CD8-positive, alpha-beta memory T cell (primary cell): ENCODE measurements around the gene AGPAT3. TPM values are rescaled to one million over a fixed set of nuclear protein-coding genes. Genes with fewer than 3 reads are reported as not detected.

Source experiments
- CTCF ChIA-PET: fragments of 350-600 bp; sonication (Branson Sonifier 250); formaldehyde crosslinking; loops from one replicate; lab custom pipeline; 2021; ENCODE audit warnings: antibody characterized with exemption; lab: Charles Lee
- POLR2A ChIA-PET: fragments of 350-600 bp; sonication (Branson Sonifier 250); formaldehyde crosslinking; loops from one replicate; lab custom pipeline; 2021; ENCODE audit warnings: antibody characterized with exemption; lab: Charles Lee
- DNase-seq, 5 donors: peaks; one replicate each; pipeline versions ENCODE4 v3.0.0 to v3.0.0-alpha.2; 2020 to 2022; ENCODE audit warnings: mixed read lengths in 1 of 5
- H3K27ac ChIP-seq: one replicate; pipeline ENCODE4 v1.7.0; 2013; ENCODE audit warnings: low read depth, mild to moderate bottlenecking, low read length, moderate library complexity
- H3K27me3 ChIP-seq: 2 replicates; pipeline ENCODE4 v1.7.0; 2013; ENCODE audit warnings: low read length, mild to moderate bottlenecking; ENCODE audit not compliant: insufficient read depth, poor library complexity, severe bottlenecking
- H3K36me3 ChIP-seq: 2 replicates; pipeline ENCODE4 v1.7.0; 2013; ENCODE audit warnings: mild to moderate bottlenecking, low read length, moderate library complexity; ENCODE audit not compliant: insufficient read depth
- H3K4me1 ChIP-seq: 2 replicates; pipeline ENCODE4 v1.7.0; 2013; ENCODE audit warnings: mild to moderate bottlenecking, low read length, moderate library complexity; ENCODE audit not compliant: insufficient read depth
- H3K4me3 ChIP-seq: 2 replicates; pipeline ENCODE4 v1.7.0; 2013; ENCODE audit warnings: mild to moderate bottlenecking, low read length
- H3K9me3 ChIP-seq: 2 replicates; pipeline ENCODE4 v1.7.0; 2013; ENCODE audit warnings: mild to moderate bottlenecking, low read length
- H3K27ac Mint-ChIP-seq, 8 donors: one replicate each; pipeline ENCODE4 v1.8.0; 2020 to 2021; ENCODE audit warnings: mixed read lengths in 8 of 8, mild to moderate bottlenecking in 6 of 8, inconsistent platforms in 3 of 8, moderate library complexity in 3 of 8
- H3K27me3 Mint-ChIP-seq, 2 donors: one replicate each; pipeline ENCODE4 v1.8.0; 2020 to 2021; ENCODE audit warnings: mixed read lengths in 2 of 2, mild to moderate bottlenecking in 1 of 2, moderate library complexity in 1 of 2
- H3K36me3 Mint-ChIP-seq, 3 donors: one replicate each; pipeline ENCODE4 v1.8.0; 2020 to 2021; ENCODE audit warnings: mixed read lengths in 3 of 3, inconsistent platforms in 1 of 3, mild to moderate bottlenecking in 1 of 3
- H3K4me1 Mint-ChIP-seq, 3 donors: one replicate each; pipeline ENCODE4 v1.8.0; 2020 to 2021; ENCODE audit warnings: mixed read lengths in 3 of 3, inconsistent platforms in 1 of 3, mild to moderate bottlenecking in 1 of 3
- H3K4me3 Mint-ChIP-seq, 7 donors: one replicate each; pipeline ENCODE4 v1.8.0; 2020 to 2021; ENCODE audit warnings: mixed read lengths in 7 of 7, mild to moderate bottlenecking in 6 of 7, moderate library complexity in 4 of 7, inconsistent platforms in 2 of 7
- H3K9me3 Mint-ChIP-seq, 5 donors: one replicate each; pipeline ENCODE4 v1.8.0; 2020 to 2022; ENCODE audit warnings: mixed read lengths in 5 of 5, mild to moderate bottlenecking in 3 of 5, moderate library complexity in 2 of 5, inconsistent platforms in 1 of 5
- polyA plus RNA-seq: library from polyadenylated mRNA; unstranded; fragments of 300-500 nt; fragmentation: Illumina TruSeq; gene quantifications from one replicate; pipeline ENCODE4 v1.2.3, GENCODE V29; 2021
- total RNA-seq, 2 experiments: library from RNA; stranded (reverse); gene quantifications; one replicate each; pipeline ENCODE4 v1.2.3, GENCODE V29; 2021

AGPAT3 gene
- total and polyA plus RNA-seq, 3 experiments from 2014 or later = 15.9 to 69.3 (median 66.5) TPM

DNA sequence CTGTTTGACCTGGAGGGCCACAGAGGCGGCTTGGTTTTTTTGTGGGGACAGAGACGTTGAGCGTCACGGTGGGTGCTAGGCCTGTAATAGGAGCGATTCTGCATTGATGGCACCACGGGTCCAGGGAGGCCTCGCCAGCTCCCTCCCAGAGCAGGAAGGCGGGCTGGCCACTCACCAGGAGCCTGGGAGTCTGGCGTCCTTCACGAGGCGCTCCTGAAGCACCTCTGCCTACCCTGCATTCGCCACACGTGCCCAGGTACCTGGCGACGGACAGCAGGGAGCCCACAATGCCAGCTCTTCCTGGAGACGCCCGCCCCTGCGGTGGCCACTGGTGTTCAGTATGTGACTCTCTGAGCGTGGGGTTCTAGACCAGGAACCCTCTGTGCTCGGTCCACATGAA, 77.2 kb downstream of the AGPAT3 start:
- no peaks in the 10 kb centered on the region for H3K9me3 ChIP-seq
- no peak overlapping the region for H3K4me3 ChIP-seq
- Mint-ChIP-seq H3K4me3 (no peak overlapping the region), H3K4me1 (peaks cover 12 to 29% (median 20%) of the 10 kb centered on the region in 3 donors), H3K36me3 (peaks cover 0 to 31% (median 2%) of the 10 kb centered on the region in 3 donors), H3K9me3 (no peaks in the 10 kb centered on the region), H3K27ac (no peak overlapping the region), H3K27me3 (no peaks in the 10 kb centered on the region)
- no peak overlapping the region for H3K27ac ChIP-seq
- ChIA-PET POLR2A (no interaction called here), CTCF (no interaction called here)
- peaks cover 14% of the 10 kb centered on the region for H3K4me1 ChIP-seq
- no peak for DNase-seq
- no peaks in the 10 kb centered on the region for H3K36me3 ChIP-seq
- no peaks in the 10 kb centered on the region for H3K27me3 ChIP-seq

DNA sequence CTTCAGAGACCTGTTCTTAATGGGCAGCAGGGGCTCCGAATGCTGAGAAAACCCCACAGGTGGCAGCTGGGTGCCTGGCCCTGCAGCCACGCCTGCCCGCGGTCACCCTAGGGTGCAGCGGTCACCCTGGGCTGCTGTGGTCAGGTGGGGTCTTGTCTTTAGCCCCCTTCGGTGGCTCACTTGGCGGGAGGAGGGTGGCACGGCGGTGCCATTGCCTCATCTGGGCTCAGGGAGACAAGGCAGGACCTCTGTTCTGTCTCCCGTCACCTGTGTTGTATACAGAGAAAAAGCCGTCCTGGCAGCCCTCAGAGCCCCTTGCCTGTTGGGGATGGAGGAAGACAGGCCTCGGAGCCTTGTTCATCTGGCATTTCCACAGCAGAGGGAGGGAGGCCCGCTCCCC, 77.6 kb downstream of the AGPAT3 start:
- H3K27me3 Mint-ChIP-seq = no peaks in the 10 kb centered on the region
- H3K27ac Mint-ChIP-seq = no peak overlapping the region
- POLR2A ChIA-PET = no interaction called here
- CTCF ChIA-PET = no interaction called here
- peaks cover 12 to 25% (median 18%) of the 10 kb centered on the region in 3 donors for H3K4me1 Mint-ChIP-seq
- no peak for DNase-seq
- Histone ChIP-seq H3K27ac (no peak overlapping the region), H3K27me3 (no peaks in the 10 kb centered on the region), H3K36me3 (no peaks in the 10 kb centered on the region), H3K4me1 (peaks cover 13% of the 10 kb centered on the region), H3K9me3 (no peaks in the 10 kb centered on the region), H3K4me3 (no peak overlapping the region)
- no peaks in the 10 kb centered on the region for H3K9me3 Mint-ChIP-seq
- no peak overlapping the region for H3K4me3 Mint-ChIP-seq
- peaks cover 0 to 33% (median 2%) of the 10 kb centered on the region in 3 donors for H3K36me3 Mint-ChIP-seq

DNA sequence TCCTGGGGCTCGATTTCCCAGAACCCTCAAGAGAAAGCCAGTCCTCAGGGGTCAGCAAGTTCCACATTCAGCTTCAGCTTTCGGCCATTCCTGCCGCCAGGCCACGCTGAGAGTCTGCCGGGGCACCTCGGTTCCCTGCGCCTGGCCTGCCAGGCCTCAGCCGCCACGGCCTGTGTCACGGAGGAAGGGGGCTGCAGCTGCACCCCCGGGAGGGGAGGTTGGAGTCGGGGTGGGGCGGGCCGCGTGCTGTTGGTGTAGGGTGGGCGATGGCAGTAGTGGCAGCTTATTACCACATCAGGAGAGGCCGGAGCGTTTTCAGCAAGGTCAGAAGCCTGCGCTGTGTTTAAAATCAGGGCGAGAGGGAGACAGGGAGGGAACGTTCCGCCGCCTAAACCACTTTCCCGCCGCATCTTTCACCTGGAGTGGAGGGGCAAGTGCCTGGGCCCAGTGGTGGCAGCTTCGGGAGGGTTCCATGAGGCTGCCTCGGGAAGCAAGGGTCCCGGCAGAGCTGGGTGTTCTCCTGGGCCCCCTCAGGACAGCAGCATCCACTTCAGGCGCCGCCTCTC, 78.6 kb downstream of the AGPAT3 start:
- CTCF ChIA-PET = no interaction called here
- H3K9me3 Mint-ChIP-seq = peaks cover 0 to 2% (median 0%) of the 10 kb centered on the region in 5 donors
- Histone ChIP-seq H3K27ac (no peak overlapping the region), H3K9me3 (no peaks in the 10 kb centered on the region), H3K4me3 (no peak overlapping the region), H3K4me1 (peaks cover 3% of the 10 kb centered on the region), H3K36me3 (no peaks in the 10 kb centered on the region), H3K27me3 (no peaks in the 10 kb centered on the region)
- no peak overlapping the region for H3K4me3 Mint-ChIP-seq
- POLR2A ChIA-PET = no interaction called here
- H3K36me3 Mint-ChIP-seq = peaks cover 4 to 41% (median 5%) of the 10 kb centered on the region in 3 donors
- no peaks in the 10 kb centered on the region for H3K27me3 Mint-ChIP-seq
- no peak overlapping the region for H3K27ac Mint-ChIP-seq
- H3K4me1 Mint-ChIP-seq = peaks cover 9 to 19% (median 10%) of the 10 kb centered on the region in 3 donors
- DNase-seq = no peak

DNA sequence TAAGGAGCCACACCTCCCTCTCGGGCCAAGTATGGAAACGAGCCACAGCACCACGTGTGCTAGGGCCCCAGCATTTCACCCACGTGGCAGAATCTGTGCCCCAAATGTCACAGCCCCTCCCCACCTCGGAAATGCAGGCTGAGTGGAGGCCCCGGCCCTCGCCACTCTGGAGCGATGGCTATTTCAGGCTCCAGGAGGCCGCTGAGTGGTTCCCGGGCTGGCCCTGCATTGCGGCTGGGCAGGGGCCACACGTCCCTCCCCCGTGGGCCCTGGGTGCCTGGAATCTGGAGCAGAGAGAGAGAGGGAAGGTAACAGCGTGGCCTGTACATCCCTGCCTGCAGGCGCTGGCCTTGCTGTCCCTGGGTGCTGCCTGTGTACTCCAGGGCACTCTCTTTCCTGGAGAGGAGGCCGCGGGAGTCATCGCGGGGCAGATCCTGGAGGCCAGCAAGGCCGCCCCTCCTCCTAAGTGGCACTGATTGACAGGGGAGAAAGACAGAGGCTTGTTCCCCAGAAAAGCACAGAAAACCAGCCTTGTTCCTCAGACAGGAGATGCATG, 79.1 kb downstream of the AGPAT3 start:
- H3K4me3 ChIP-seq = no peak overlapping the region
- Mint-ChIP-seq H3K4me3 (no peak overlapping the region), H3K27me3 (no peaks in the 10 kb centered on the region), H3K9me3 (peaks cover 0 to 2% (median 0%) of the 10 kb centered on the region in 5 donors), H3K27ac (no peak overlapping the region), H3K36me3 (peaks cover 8 to 40% (median 8%) of the 10 kb centered on the region in 3 donors), H3K4me1 (peaks cover 7 to 14% (median 8%) of the 10 kb centered on the region in 3 donors)
- peaks cover 2% of the 10 kb centered on the region for H3K4me1 ChIP-seq
- no peaks in the 10 kb centered on the region for H3K9me3 ChIP-seq
- POLR2A ChIA-PET = no interaction called here
- no peaks in the 10 kb centered on the region for H3K36me3 ChIP-seq
- H3K27me3 ChIP-seq = no peaks in the 10 kb centered on the region
- CTCF ChIA-PET = no interaction called here
- H3K27ac ChIP-seq = no peak overlapping the region
- DNase-seq = no peak

DNA sequence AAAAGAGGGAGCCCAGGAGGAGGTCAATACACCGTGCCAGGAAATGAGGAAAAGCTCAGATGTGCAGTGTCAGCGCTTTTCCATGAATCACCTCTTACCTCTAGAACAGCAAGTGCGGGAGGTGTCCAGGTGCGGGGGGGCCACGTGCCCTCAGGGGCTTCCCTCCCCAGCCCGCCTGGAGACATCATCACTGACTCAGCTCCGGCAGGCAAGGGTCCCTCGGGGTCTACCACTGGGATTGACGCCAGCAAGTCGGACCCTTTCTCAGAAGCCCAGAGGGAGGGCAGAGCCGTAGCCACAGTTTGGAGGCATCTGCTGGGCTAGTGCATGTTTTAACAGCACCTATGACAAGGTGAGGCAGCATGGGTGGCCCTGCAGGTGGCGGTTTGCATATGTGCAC, 79.7 kb downstream of the AGPAT3 start:
- Mint-ChIP-seq H3K27ac (no peak overlapping the region), H3K4me1 (peaks cover 10 to 17% (median 12%) of the 10 kb centered on the region in 3 donors), H3K4me3 (no peak overlapping the region), H3K27me3 (no peaks in the 10 kb centered on the region), H3K36me3 (peaks cover 13 to 42% (median 14%) of the 10 kb centered on the region in 3 donors), H3K9me3 (peaks cover 0 to 7% (median 2%) of the 10 kb centered on the region in 5 donors)
- ChIA-PET POLR2A (no interaction called here), CTCF (no interaction called here)
- H3K4me3 ChIP-seq = no peak overlapping the region
- no peak overlapping the region for H3K27ac ChIP-seq
- no peaks in the 10 kb centered on the region for H3K9me3 ChIP-seq
- H3K27me3 ChIP-seq = no peaks in the 10 kb centered on the region
- peaks cover 7% of the 10 kb centered on the region for H3K4me1 ChIP-seq
- H3K36me3 ChIP-seq = no peaks in the 10 kb centered on the region
- DNase-seq = no peak

DNA sequence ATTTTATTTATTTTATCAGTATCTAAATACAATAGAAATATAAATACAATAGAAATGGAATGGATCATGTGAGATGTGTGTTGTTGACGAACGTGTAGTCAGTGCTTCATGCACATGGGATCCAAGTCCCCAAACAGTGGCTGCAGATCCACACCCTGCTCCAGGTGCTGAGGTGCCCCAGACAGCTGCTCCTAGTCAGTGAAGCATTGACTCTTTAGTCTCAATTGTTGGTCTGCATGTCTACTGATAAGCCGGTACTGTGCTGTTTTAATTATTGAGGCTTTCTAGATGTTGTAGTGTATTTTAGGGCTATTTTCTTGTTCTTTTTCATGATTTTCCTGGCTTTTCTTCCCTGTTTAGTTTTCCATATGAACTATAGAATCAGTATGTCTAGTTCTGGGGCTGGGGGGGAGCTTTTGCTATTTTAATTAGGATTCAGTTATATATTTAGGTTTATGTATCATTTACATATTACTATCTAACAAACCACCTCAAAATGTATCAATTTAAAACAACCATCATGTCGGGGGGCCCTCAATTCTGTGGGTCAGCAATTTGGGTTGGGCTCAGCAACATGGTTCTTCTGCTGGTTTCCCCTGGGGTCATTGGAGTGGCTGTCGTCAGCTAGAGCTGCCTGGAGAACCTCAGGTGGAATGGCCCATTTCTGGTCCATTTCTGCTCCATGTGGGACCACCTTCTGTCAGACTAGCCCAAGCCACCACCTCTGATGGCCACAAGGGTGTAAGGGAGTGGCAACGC, 83.9 kb downstream of the AGPAT3 start:
- CTCF ChIA-PET = interaction anchor here (1.1 kb wide), 1 partner anchor 138 kb away, joined by 3 read pairs; no protein-coding TSS in a partner anchor
- H3K27me3 ChIP-seq = no peaks in the 10 kb centered on the region
- peaks cover 11% of the 10 kb centered on the region for H3K4me1 ChIP-seq
- H3K4me3 ChIP-seq = no peak overlapping the region
- peaks cover 0 to 7% (median 2%) of the 10 kb centered on the region in 5 donors for H3K9me3 Mint-ChIP-seq
- no peaks in the 10 kb centered on the region for H3K36me3 ChIP-seq
- no peaks in the 10 kb centered on the region for H3K27me3 Mint-ChIP-seq
- no peak overlapping the region for H3K27ac Mint-ChIP-seq
- no peaks in the 10 kb centered on the region for H3K9me3 ChIP-seq
- H3K27ac ChIP-seq = no peak overlapping the region
- peaks cover 17 to 27% (median 17%) of the 10 kb centered on the region in 3 donors for H3K4me1 Mint-ChIP-seq
- H3K4me3 Mint-ChIP-seq = no peak overlapping the region
- peaks cover 15 to 44% (median 17%) of the 10 kb centered on the region in 3 donors for H3K36me3 Mint-ChIP-seq
- POLR2A ChIA-PET = no interaction called here
- no peak for DNase-seq

DNA sequence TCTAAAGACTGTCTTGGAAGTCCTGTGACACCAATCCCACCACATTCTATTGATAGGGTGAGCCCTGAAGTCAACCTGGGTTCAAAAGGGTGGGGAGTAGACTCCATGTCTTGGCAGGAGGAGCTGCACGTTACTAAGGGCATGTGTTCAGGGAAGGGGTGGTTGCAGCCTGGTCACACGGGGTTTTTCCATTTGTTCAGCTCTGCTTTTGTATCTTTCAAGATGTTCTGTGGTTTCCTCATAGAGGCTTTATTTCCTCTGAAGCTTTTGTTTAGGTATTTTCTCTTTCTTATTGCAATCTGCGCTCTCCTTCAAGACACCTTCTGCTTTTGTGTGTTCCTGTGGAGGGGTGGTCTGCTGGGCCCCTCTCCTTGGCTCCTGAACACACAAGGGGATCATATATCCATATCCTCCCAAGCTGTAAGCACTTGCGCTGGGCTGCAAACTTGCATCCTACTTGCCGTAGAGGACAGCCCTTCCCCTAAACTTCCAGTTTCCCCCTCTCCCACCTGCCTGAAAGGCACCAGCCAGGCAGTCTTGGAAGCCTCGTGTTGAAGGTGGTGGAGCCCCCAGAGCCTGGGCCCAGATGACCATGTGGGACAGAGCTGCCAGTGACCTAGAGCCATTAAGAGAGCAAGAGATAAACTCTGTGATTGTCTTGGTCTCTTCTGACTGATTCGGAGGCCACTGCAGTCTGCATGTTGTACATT, 84.6 kb downstream of the AGPAT3 start:
- CTCF ChIA-PET = interaction anchor here (1.1 kb wide), 1 partner anchor 139 kb away, joined by 3 read pairs; no protein-coding TSS in a partner anchor
- Histone ChIP-seq H3K9me3 (no peaks in the 10 kb centered on the region), H3K4me3 (no peak overlapping the region), H3K4me1 (peaks cover 11% of the 10 kb centered on the region), H3K27me3 (no peaks in the 10 kb centered on the region), H3K27ac (no peak overlapping the region), H3K36me3 (no peaks in the 10 kb centered on the region)
- POLR2A ChIA-PET = no interaction called here
- peak overlapping the region in 3 of 8 donors; percentile 40 to 68 (median 57) for H3K27ac Mint-ChIP-seq
- peak in 1 of 5 donors; percentile 16 for DNase-seq
- H3K4me3 Mint-ChIP-seq = no peak overlapping the region
- no peaks in the 10 kb centered on the region for H3K27me3 Mint-ChIP-seq
- H3K9me3 Mint-ChIP-seq = peaks cover 0 to 7% (median 2%) of the 10 kb centered on the region in 5 donors
- peaks cover 15 to 44% (median 17%) of the 10 kb centered on the region in 3 donors for H3K36me3 Mint-ChIP-seq
- H3K4me1 Mint-ChIP-seq = peaks cover 17 to 31% (median 17%) of the 10 kb centered on the region in 3 donors
